Caco-2 (cell line): ENCODE measurements around the gene NEDD8. TPM values are rescaled to one million over a fixed set of nuclear protein-coding genes. Genes with fewer than 3 reads are reported as not detected.

Source experiments
- BruUV-seq: library from RNA; stranded (reverse); fragments of 400-500 nt; replicated peaks from 2 replicates; lab custom pipeline; 2021; lab: Mats Ljungman, UMichigan
- CTCF ChIA-PET: fragments of 300-600 bp; sonication (Branson Sonifier 250); formaldehyde crosslinking; loops from one replicate; lab custom pipeline; 2022; ENCODE audit warnings: antibody characterized with exemption; lab: Charles Lee
- POLR2A ChIA-PET: fragments of 300-600 bp; sonication (Branson Sonifier 250); formaldehyde crosslinking; loops from one replicate; lab custom pipeline; 2022; ENCODE audit warnings: antibody characterized with exemption; lab: Charles Lee
- DNase-seq, 2 experiments: peaks; one replicate each; pipeline versions ENCODE4 v3.0.0 to v3.0.0-alpha.2; 2020 to 2022
- H3K27me3 ChIP-seq: replicated peaks from 2 replicates; pipeline ENCODE4 v1.6.0; 2011; ENCODE audit warnings: low read length; ENCODE audit not compliant: control insufficient read depth, insufficient read depth
- H3K36me3 ChIP-seq: 2 replicates; pipeline ENCODE4 v1.5.1; 2011; ENCODE audit warnings: low read length; ENCODE audit not compliant: control insufficient read depth, insufficient read depth
- H3K4me1 ChIP-seq: fragments of 250-450 bp; sonication (Bioruptor Pico); 2 replicates; pipeline ENCODE4 v1.5.1; 2020; ENCODE audit warnings: mild to moderate bottlenecking
- H3K4me3 ChIP-seq: 2 replicates; pipeline ENCODE4 v1.5.1; 2011; ENCODE audit warnings: low read depth, mild to moderate bottlenecking, control low read depth, low read length
- H3K9me3 ChIP-seq: fragments of 250-450 bp; sonication (Bioruptor Pico); 2 replicates; pipeline ENCODE4 v1.5.1; 2020; ENCODE audit warnings: mild to moderate bottlenecking, moderate library complexity
- H3K27ac Mint-ChIP-seq: one replicate; pipeline ENCODE4 v1.8.0; 2022; ENCODE audit warnings: mixed read lengths; ENCODE audit not compliant: unreplicated experiment
- H3K27me3 Mint-ChIP-seq: one replicate; pipeline ENCODE4 v1.8.0; 2022; ENCODE audit warnings: mixed read lengths; ENCODE audit not compliant: insufficient read depth, unreplicated experiment
- H3K36me3 Mint-ChIP-seq: one replicate; pipeline ENCODE4 v1.8.0; 2022; ENCODE audit warnings: mild to moderate bottlenecking, mixed read lengths; ENCODE audit not compliant: insufficient read depth, unreplicated experiment
- H3K4me1 Mint-ChIP-seq: one replicate; pipeline ENCODE4 v1.8.0; 2022; ENCODE audit warnings: low read depth, mixed read lengths; ENCODE audit not compliant: unreplicated experiment
- H3K4me3 Mint-ChIP-seq: one replicate; pipeline ENCODE4 v1.8.0; 2022; ENCODE audit warnings: mild to moderate bottlenecking, moderate library complexity, mixed read lengths; ENCODE audit not compliant: unreplicated experiment
- H3K9me3 Mint-ChIP-seq: one replicate; pipeline ENCODE4 v1.8.0; 2022; ENCODE audit warnings: mixed read lengths; ENCODE audit not compliant: unreplicated experiment
- intact Hi-C: fragments of 100-400 bp; cut with micrococcal nuclease; formaldehyde crosslinking; loops from one replicate; pipeline ENCODE4 v1.10.0; 2022; ENCODE audit not compliant: unreplicated experiment
- total RNA-seq: library from RNA; stranded (reverse); gene quantifications from 2 replicates; pipeline ENCODE4 v1.2.3, GENCODE V29; 2022
- TF ChIP-seq, protein P1 (sequence below), 2 experiments: fragments of 200-600 bp in 1 of 2; IDR thresholded peaks; 1 replicate in 1 of 2; 2 replicates in 1 of 2; pipeline versions ENCODE4 v1.5.1 to v1.8.0; 2011 to 2022; ENCODE audit warnings: antibody characterized with exemption in 1 of 2, control low read depth in 1 of 2, inconsistent platforms in 1 of 2, low read depth in 1 of 2, low read length in 1 of 2, mild to moderate bottlenecking in 1 of 2, moderate library complexity in 1 of 2; ENCODE audit not compliant: insufficient read depth in 1 of 2, severe bottlenecking in 1 of 2, unreplicated experiment in 1 of 2

Gene NEDD8
- total RNA-seq, 1 experiment from 2014 or later: 210 TPM

DNA sequence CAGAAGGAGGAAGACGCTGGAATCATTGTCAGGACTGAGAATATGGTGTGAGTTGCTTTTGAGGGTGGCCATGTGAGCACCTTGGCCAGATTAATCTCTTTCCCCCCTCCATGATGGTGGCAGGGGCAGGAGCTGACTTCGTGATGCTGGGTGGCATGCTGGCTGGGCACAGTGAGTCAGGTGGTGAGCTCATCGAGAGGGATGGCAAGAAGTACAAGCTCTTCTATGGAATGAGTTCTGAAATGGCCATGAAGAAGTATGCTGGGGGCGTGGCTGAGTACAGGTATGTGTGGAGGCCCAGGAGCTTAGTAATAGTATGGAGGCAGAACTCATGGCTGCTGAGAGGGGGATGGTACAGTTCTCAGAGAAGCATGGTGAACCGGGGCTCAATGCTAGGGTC lies 6.0 kb upstream of the NEDD8 start:
- H3K4me1 Mint-ChIP-seq: peaks cover 9% of the 10 kb centered on the region
- Histone ChIP-seq H3K4me3 (no peak overlapping the region), H3K36me3 (peaks cover 5% of the 10 kb centered on the region), H3K27me3 (no peaks in the 10 kb centered on the region), H3K9me3 (no peaks in the 10 kb centered on the region), H3K4me1 (no peaks in the 10 kb centered on the region)
- no peak overlapping the region for H3K4me3 Mint-ChIP-seq
- no peak for DNase-seq
- ChIA-PET CTCF (interaction anchor here (0.9 kb wide), 2 partner anchors 25 to 70 kb away, joined by 3 to 4 read pairs; partner anchors contain the start of genes CHMP4A and CIDEB), POLR2A (interaction anchor here (1.5 kb wide), 1 partner anchor 24 kb away, joined by 4 read pairs; no protein-coding TSS in a partner anchor)
- no peaks in the 10 kb centered on the region for H3K9me3 Mint-ChIP-seq
- BruUV-seq: no TSS peak
- TF ChIP-seq, protein P1, sequence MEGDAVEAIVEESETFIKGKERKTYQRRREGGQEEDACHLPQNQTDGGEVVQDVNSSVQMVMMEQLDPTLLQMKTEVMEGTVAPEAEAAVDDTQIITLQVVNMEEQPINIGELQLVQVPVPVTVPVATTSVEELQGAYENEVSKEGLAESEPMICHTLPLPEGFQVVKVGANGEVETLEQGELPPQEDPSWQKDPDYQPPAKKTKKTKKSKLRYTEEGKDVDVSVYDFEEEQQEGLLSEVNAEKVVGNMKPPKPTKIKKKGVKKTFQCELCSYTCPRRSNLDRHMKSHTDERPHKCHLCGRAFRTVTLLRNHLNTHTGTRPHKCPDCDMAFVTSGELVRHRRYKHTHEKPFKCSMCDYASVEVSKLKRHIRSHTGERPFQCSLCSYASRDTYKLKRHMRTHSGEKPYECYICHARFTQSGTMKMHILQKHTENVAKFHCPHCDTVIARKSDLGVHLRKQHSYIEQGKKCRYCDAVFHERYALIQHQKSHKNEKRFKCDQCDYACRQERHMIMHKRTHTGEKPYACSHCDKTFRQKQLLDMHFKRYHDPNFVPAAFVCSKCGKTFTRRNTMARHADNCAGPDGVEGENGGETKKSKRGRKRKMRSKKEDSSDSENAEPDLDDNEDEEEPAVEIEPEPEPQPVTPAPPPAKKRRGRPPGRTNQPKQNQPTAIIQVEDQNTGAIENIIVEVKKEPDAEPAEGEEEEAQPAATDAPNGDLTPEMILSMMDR (IDR thresholded peaks at IDR 0.05; ENCODE audit: insufficient read depth in 1 of 2, low read depth in 1 of 2, low read length in 1 of 2, severe bottlenecking in 1 of 2, unreplicated experiment in 1 of 2): no peak
- peak overlapping the region; percentile 61 for H3K27ac Mint-ChIP-seq
- H3K36me3 Mint-ChIP-seq: peaks cover 62% of the 10 kb centered on the region
- no peaks in the 10 kb centered on the region for H3K27me3 Mint-ChIP-seq
- intact Hi-C loops: no loop called here

DNA sequence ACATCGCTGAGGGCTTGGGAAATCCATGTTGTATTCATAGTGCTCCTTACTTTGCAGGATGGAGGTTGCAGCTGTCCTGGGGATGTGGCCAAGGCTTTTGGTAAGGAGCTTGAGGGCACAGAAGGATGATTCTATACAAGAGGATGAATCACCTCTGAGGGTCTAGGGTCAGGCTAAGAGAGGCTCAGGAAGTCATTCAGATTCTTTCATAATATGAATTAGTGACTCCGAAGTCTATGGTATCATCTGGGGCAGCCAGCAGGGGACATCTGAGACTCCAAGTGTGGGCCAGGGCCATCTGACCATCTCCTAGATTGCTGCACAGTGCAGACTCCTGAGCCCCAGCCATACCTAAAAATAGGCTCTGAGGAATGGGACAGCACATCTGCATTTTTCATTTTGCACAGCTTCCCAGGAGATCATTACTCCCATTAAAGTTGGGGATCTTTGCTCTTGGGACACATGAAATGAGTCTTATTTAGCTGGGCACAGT lies 5.3 kb upstream of the NEDD8 start:
- Mint-ChIP-seq H3K36me3 (peaks cover 56% of the 10 kb centered on the region), H3K27me3 (no peaks in the 10 kb centered on the region), H3K4me1 (peaks cover 9% of the 10 kb centered on the region), H3K27ac (no peak overlapping the region), H3K9me3 (no peaks in the 10 kb centered on the region), H3K4me3 (no peak overlapping the region)
- CTCF ChIA-PET: interaction anchor here (0.9 kb wide), 2 partner anchors 24 to 71 kb away, joined by 3 to 4 read pairs; partner anchors contain the start of genes CHMP4A and CIDEB
- Histone ChIP-seq H3K36me3 (peaks cover 5% of the 10 kb centered on the region), H3K27me3 (no peaks in the 10 kb centered on the region), H3K4me3 (no peak overlapping the region), H3K9me3 (no peaks in the 10 kb centered on the region), H3K4me1 (no peaks in the 10 kb centered on the region)
- BruUV-seq: no TSS peak
- no peak for DNase-seq
- POLR2A ChIA-PET: interaction anchor here (1.5 kb wide), 1 partner anchor 24 kb away, joined by 4 read pairs; no protein-coding TSS in a partner anchor
- intact Hi-C loops: no loop called here
- TF ChIP-seq, protein P1 (IDR thresholded peaks at IDR 0.05; ENCODE audit: insufficient read depth in 1 of 2, low read depth in 1 of 2, low read length in 1 of 2, severe bottlenecking in 1 of 2, unreplicated experiment in 1 of 2): no peak

DNA sequence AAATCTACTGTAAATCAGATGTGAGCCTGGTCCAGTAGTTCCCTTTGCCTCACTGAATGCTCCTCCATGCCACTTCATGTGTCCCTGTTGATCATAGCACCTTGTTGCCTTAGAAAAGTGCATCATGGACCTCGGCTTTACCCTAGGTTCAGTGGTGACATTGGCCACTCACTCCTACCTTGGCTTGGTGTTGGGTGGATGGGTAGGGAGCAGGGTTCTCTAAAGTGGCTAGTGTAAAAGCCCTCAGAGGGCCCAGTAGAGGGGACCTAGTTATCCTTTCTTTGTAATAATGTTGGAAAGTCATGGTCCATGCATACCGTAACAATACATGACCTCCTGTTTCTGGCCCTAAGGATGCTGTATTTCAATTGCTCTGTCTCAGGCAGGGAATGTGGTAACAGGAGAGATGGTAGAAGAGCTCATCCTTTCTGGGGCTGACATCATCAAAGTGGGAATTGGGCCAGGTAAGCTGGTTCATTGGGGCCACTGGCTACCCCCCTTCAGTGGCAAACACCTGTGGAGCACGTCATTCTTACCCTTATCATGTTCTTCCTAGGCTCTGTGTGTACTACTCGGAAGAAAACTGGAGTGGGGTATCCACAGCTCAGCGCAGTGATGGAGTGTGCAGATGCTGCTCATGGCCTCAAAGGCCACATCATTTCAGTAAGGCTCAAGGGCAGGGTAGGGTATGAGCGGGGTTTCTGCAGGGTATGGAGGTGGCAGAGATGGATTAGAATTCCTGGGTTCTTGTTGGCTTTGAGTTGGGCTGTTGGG lies 4.7 kb upstream of the NEDD8 start:
- no peak overlapping the region for H3K4me3 Mint-ChIP-seq
- H3K27me3 Mint-ChIP-seq: no peaks in the 10 kb centered on the region
- TF ChIP-seq, protein P1 (IDR thresholded peaks at IDR 0.05; ENCODE audit: insufficient read depth in 1 of 2, low read depth in 1 of 2, low read length in 1 of 2, severe bottlenecking in 1 of 2, unreplicated experiment in 1 of 2): no peak
- BruUV-seq: no TSS peak
- H3K36me3 ChIP-seq: peaks cover 5% of the 10 kb centered on the region
- H3K36me3 Mint-ChIP-seq: peaks cover 50% of the 10 kb centered on the region
- H3K4me1 Mint-ChIP-seq: peaks cover 9% of the 10 kb centered on the region
- intact Hi-C loops: no loop called here
- no peak overlapping the region for H3K27ac Mint-ChIP-seq
- H3K4me1 ChIP-seq: no peaks in the 10 kb centered on the region
- no peaks in the 10 kb centered on the region for H3K27me3 ChIP-seq
- CTCF ChIA-PET: no interaction called here
- POLR2A ChIA-PET: interaction anchor here (1.5 kb wide), 1 partner anchor 23 kb away, joined by 4 read pairs; no protein-coding TSS in a partner anchor
- H3K9me3 Mint-ChIP-seq: no peaks in the 10 kb centered on the region
- no peak overlapping the region for H3K4me3 ChIP-seq
- no peak for DNase-seq
- no peaks in the 10 kb centered on the region for H3K9me3 ChIP-seq
